HG03521 (cell line): ENCODE results near the gene PLA2G12B.

Experiments used
- ATAC-seq: cut with Tn5 transposase; IDR thresholded peaks from one replicate; pipeline ENCODE4 v1.9.1; 2021; ENCODE audit warnings: mild to moderate bottlenecking, moderate library complexity; ENCODE audit not compliant: unreplicated experiment

Gene PLA2G12B

GRCh38 chr10:72895236-72895850 is 59.3 kb downstream of the PLA2G12B start:
- ATAC-seq = no peak

- no peak for ATAC-seq
These were observed 61.3 kb downstream of the PLA2G12B start, which contains the start of gene OIT3 for GRCh38 chr10:72893136-72893798. Gene OIT3, plus strand, starts transcription at chr10:72893739. Its CDS starts 60 bp downstream, at chr10:72893799.

DNA sequence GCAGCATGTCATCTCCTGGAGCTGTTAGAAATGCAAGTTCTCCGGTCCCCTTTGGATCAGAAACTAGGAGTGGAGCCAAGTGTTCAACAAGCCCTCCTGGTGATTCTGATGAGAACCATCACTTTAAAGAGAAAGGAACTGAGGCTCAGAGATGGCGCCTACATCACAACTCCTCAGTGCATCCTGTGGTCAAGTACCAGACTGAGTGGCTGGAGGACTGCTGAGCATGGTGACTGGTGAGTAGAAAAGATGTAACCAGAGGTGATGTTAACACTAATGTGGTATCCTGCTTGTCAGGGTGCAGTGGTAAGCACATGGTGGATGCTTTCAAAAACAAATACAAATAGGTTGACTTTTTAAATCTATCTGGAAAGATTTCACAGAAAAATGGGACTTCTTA is 64.5 kb downstream of the PLA2G12B start:
- ATAC-seq = no peak

GRCh38 chr10:72889391-72889831 is 65.2 kb downstream of the PLA2G12B start:
- no peak for ATAC-seq

DNA sequence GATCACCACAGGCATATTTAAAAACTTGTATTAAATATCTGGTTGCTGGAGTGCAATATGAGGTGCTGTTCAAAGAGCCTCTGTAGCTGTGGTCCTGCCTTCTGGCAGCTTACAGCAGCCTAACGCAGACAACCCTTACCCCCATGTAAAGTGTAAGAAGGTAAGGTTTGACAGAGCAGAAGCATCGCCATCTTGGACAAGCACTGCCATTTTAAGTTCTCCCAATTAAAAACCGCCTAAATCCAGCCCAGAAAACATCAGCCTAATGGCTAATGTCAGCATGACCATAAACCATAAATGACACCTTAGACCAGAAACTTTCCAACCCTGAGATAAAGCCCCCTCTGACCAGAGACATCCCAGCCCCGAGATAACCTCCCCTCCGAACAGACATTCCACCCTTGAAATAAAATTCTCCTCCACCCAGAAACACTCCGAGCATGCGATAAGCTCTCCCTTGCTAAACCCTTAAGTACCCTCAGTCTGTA is 66.4 kb downstream of the PLA2G12B start:
- no peak for ATAC-seq

DNA sequence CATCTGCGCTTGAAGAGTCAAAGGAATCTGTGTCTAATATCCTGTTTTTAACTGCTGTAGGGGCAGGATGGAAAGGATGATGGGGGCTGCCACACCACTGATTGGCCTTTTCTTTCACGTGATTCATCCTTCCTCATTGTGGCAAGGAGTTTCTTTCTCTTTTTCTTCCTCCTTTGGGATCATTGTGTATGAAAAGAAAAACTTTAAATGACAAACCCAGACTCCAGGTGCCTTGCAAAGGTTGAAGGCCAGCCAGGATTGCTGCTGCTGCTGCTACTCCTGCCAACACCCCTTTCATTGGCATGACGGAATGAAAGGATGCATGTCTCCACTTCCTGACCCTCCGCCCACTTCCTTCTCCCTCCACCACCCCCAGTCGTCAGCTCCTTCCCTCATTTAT is 67.6 kb downstream of the PLA2G12B start:
- ATAC-seq = no peak

GRCh38 chr10:72886621-72887020 is 68.0 kb downstream of the PLA2G12B start:
- ATAC-seq = no peak

- no peak for ATAC-seq
These were observed 68.7 kb downstream of the PLA2G12B start for GRCh38 chr10:72885953-72886352.
